K562 (cell line): Measurements from ENCODE around the gene PIGT. TPM values are rescaled to one million over a fixed set of nuclear protein-coding genes. Genes with fewer than 3 reads are reported as not detected.

ENCODE experiments used
- ATAC-seq: fragments of 200-7000 bp; cut with Tn5 transposase; 3 replicates; pipeline ENCODE4 v1.9.1; 2020; ENCODE audit warnings: moderate library complexity
- BruUV-seq: library from RNA; stranded (reverse); fragments of 400-500 nt; replicated peaks from 2 replicates; lab custom pipeline; 2021; lab: Mats Ljungman, UMichigan
- CTCF ChIA-PET: fragments of 300-600 bp; formaldehyde crosslinking; extraction: SDS; loops from one replicate; lab custom pipeline; 2021; ENCODE audit warnings: low intra/inter-chr PET ratio; lab: Yijun Ruan, JAX
- POLR2A ChIA-PET: fragments of 300-600, 350-650 bp; sonication (Branson Sonifier 250); formaldehyde crosslinking; extraction: SDS; loops from one replicate; lab custom pipeline; 2021; ENCODE audit warnings: antibody characterized with exemption, inconsistent platforms; lab: Yijun Ruan, JAX
- DNase-seq, 4 experiments: peaks; one replicate each; pipeline versions ENCODE4 v3.0.0 to v3.0.0-alpha.2; 2011 to 2018; ENCODE audit warnings: low spot score in 3 of 4, mixed read lengths in 3 of 4; ENCODE audit errors: extremely low read depth in 1 of 4
- FAIRE-seq: peaks from 2 replicates; lab custom pipeline; 2011; peaks lifted over from hg19 to GRCh38; lab: Jason Lieb, UNC
- H2AFZ ChIP-seq: 2 replicates; pipeline ENCODE4 v1.6.0; 2011; ENCODE audit warnings: low read depth, low read length, control low read depth, inconsistent platforms
- H3K27ac ChIP-seq: fragments of 200-600 bp; 3 replicates; pipeline ENCODE4 v1.8.0; 2011; ENCODE audit warnings: low read depth, mild to moderate bottlenecking, control low read depth, inconsistent platforms, low read length, moderate library complexity, mixed read lengths; ENCODE audit errors: extremely low read depth
- H3K27me3 ChIP-seq, 2 experiments: fragments of 300-600 bp in 1 of 2; 2 replicates in 1 of 2; 3 replicates in 1 of 2; pipeline versions ENCODE4 v1.6.0 to v1.8.0; 2011; ENCODE audit warnings: inconsistent platforms in 2 of 2, low read length in 2 of 2, mild to moderate bottlenecking in 1 of 2, mixed read lengths in 1 of 2, moderate library complexity in 1 of 2; ENCODE audit not compliant: control insufficient read depth in 2 of 2, insufficient read depth in 2 of 2
- H3K36me3 ChIP-seq: fragments of 300-600 bp; 3 replicates; pipeline ENCODE4 v1.8.0; 2011; ENCODE audit warnings: mild to moderate bottlenecking, low read length, inconsistent platforms; ENCODE audit not compliant: control insufficient read depth, insufficient read depth
- H3K4me1 ChIP-seq, 2 experiments: fragments of 200-600 bp in 1 of 2; replicated peaks in 1 of 2; 2 replicates in 1 of 2; 3 replicates in 1 of 2; pipeline versions ENCODE4 v1.5.1 to v1.8.0; 2011; ENCODE audit warnings: inconsistent platforms in 2 of 2, low read length in 2 of 2, mild to moderate bottlenecking in 1 of 2, mixed read lengths in 1 of 2, moderate library complexity in 1 of 2; ENCODE audit not compliant: control insufficient read depth in 2 of 2, insufficient read depth in 2 of 2
- H3K4me2 ChIP-seq: 2 replicates; pipeline ENCODE4 v1.6.1; 2011; ENCODE audit warnings: low read length, control low read depth, inconsistent platforms, mixed read lengths; ENCODE audit not compliant: insufficient read depth
- H3K4me3 ChIP-seq: fragments of 200-600 bp; sonication (generic), shearing (Covaris generic); 2 replicates; pipeline ENCODE4 v1.5.1; 2016; ENCODE audit warnings: control low read depth, inconsistent platforms
- H3K79me2 ChIP-seq: fragments of 200-600 bp; 3 replicates; pipeline ENCODE4 v1.8.0; 2011; ENCODE audit warnings: low read length, inconsistent platforms; ENCODE audit not compliant: control insufficient read depth, insufficient read depth
- H3K9ac ChIP-seq, 2 experiments: 2 replicates each; pipeline versions ENCODE4 v1.6.0 to v1.6.1; 2011; ENCODE audit warnings: low read depth in 2 of 2, low read length in 2 of 2, control low read depth in 1 of 2, inconsistent platforms in 1 of 2, mild to moderate bottlenecking in 1 of 2, mixed read lengths in 1 of 2; ENCODE audit not compliant: insufficient read depth in 1 of 2
- H3K9me1 ChIP-seq: one replicate; pipeline ENCODE4 v1.6.0; 2011; ENCODE audit warnings: inconsistent platforms, mild to moderate bottlenecking, low read length, moderate library complexity; ENCODE audit not compliant: control insufficient read depth, insufficient read depth
- H3K9me3 ChIP-seq: replicated peaks from 2 replicates; pipeline ENCODE4 v1.5.1; 2011; ENCODE audit warnings: low read depth, low read length, inconsistent platforms; ENCODE audit not compliant: control insufficient read depth, insufficient read depth
- H4K20me1 ChIP-seq: replicated peaks from 2 replicates; pipeline ENCODE4 v1.6.1; 2011; ENCODE audit warnings: low read length, inconsistent platforms, mixed read lengths; ENCODE audit not compliant: control insufficient read depth, insufficient read depth
- CBX5 ChIP-seq: IDR thresholded peaks from 2 replicates; pipeline ENCODE4 v1.6.1; 2014; ENCODE audit warnings: low read depth, borderline replicate concordance
- FOXA3 ChIP-seq, 2 experiments: fragments of 450-650 bp in 1 of 2; sonication (generic) in 1 of 2; formaldehyde crosslinking; IDR thresholded peaks in 1 of 2; conservative IDR thresholded peaks in 1 of 2; 2 replicates each; pipeline versions ENCODE4 v1.4.0 to v1.8.0; 2020 to 2022; ENCODE audit warnings: mild to moderate bottlenecking in 2 of 2, missing genetic modification reagents in 1 of 2
- ILK ChIP-seq: fragments of 450-650 bp; IDR thresholded peaks from 2 replicates; pipeline ENCODE4 v1.6.1; 2016; ENCODE audit warnings: missing genetic modification characterization, low read depth, mild to moderate bottlenecking, missing compliant biosample characterization, moderate library complexity, borderline replicate concordance
- JUND ChIP-seq, 2 experiments: IDR thresholded peaks; 2 replicates in 1 of 2; 3 replicates in 1 of 2; pipeline ENCODE4 v1.6.1; 2011; ENCODE audit warnings: borderline replicate concordance in 2 of 2, low read depth in 2 of 2, low read length in 2 of 2, improper control_type of control experiment in 1 of 2, missing biosample characterization in 1 of 2, missing genetic modification characterization in 1 of 2, missing genetic modification reagents in 1 of 2
- KLF16 ChIP-seq: IDR thresholded peaks from 2 replicates; pipeline ENCODE4 v1.6.1; 2016; ENCODE audit warnings: antibody characterized with exemption
- SMAD3 ChIP-seq: fragments of 450-650 bp; formaldehyde crosslinking; conservative IDR thresholded peaks from 2 replicates; pipeline ENCODE4 v1.4.0; 2020; ENCODE audit warnings: mild to moderate bottlenecking
- SMC3 ChIP-seq: conservative IDR thresholded peaks from 2 replicates; pipeline ENCODE4 v1.6.1; 2011; ENCODE audit warnings: low read depth, low read length, improper control_type of control experiment; ENCODE audit not compliant: insufficient read depth
- ZNF551 ChIP-seq: fragments of 250-450 bp; sonication (Bioruptor Pico); IDR thresholded peaks from 2 replicates; pipeline ENCODE4 v1.5.0; 2021; ENCODE audit warnings: mild to moderate bottlenecking, moderate library complexity
- WGBS: fragments of 100-300 bp; shearing (Covaris generic); methylation state at CpG from one replicate; pipeline ENCODE4 v1.1.6; 2016; ENCODE audit warnings: low coverage, mixed read lengths; ENCODE audit not compliant: insufficient coverage; ENCODE audit errors: missing lambda C conversion rate; 5-methylcytosine and 5-hydroxymethylcytosine counted together
- in situ Hi-C: fragments of 300-500 bp; cut with MboI; formaldehyde crosslinking; loops from 4 replicates; pipeline ENCODE4 v1.15.0; 2018; ENCODE audit warnings: inconsistent platforms, mixed read lengths
- intact Hi-C: fragments of 100-400 bp; cut with micrococcal nuclease; formaldehyde crosslinking; loops from 2 replicates; pipeline ENCODE4 v1.14.2; 2022
- polyA plus RNA-seq, 8 experiments: library from polyadenylated mRNA; depleted of rRNA in 4 of 8; stranded (reverse) in 5 of 8; unstranded in 3 of 8; fragments of >200 nt; fragmentation: Nextera tagmentation in 2 of 8; fragmentation: Illumina TruSeq in 1 of 8; extraction: Ambion mirVana in 2 of 8; extraction: Trizol in 1 of 8; gene quantifications; 2 replicates each; pipeline versions ENCODE4 v1.2.1 to v1.2.3, GENCODE V29; 2011 to 2014; ENCODE audit warnings: inconsistent platforms in 1 of 8, missing spikeins in 1 of 8
- total RNA-seq, 7 experiments: library from RNA; depleted of rRNA in 6 of 7; stranded (reverse); fragments of >200 nt in 6 of 7; fragmentation: Illumina TruSeq in 2 of 7; extraction: Trizol in 2 of 7; gene quantifications; 2 replicates each; pipeline versions ENCODE4 v1.2.1 to v1.2.3, GENCODE V29; 2011 to 2021; ENCODE audit warnings: low replicate concordance in 1 of 7
- TF ChIP-seq, protein P1 (sequence below), 2 experiments: fragments of 450-650 bp; IDR thresholded peaks; 2 replicates each; pipeline ENCODE4 v1.6.1; 2016; ENCODE audit warnings: mild to moderate bottlenecking in 2 of 2, borderline replicate concordance in 1 of 2, low read depth in 1 of 2, moderate library complexity in 1 of 2
- TF ChIP-seq, protein P2 (sequence below): fragments of 250-450 bp; sonication (Bioruptor Pico); IDR thresholded peaks from 2 replicates; pipeline ENCODE4 v1.5.0; 2021; ENCODE audit warnings: mild to moderate bottlenecking, moderate library complexity

Gene PIGT
- total and polyA plus RNA-seq, 9 of the 15 experiments (the other 6 are each of a cell fraction or from before 2014, with no cell fraction given): 14.6 to 108 (median 46.9) TPM

GRCh38 chr20:45402946-45403345, 13.0 kb upstream of the PIGT start:
- H2AFZ ChIP-seq: no peak overlapping the region
- no TSS peak for BruUV-seq
- in situ Hi-C loops (no loop called here), intact Hi-C loops (no loop called here)
- no peak overlapping the region for H3K4me3 ChIP-seq
- 64% methylated on average over 1 of the region's 1 CpG for WGBS
- no peaks in the 10 kb centered on the region for H3K9me1 ChIP-seq
- no peak overlapping the region for H3K9ac ChIP-seq
- H3K9me3 ChIP-seq: peaks cover 10% of the 10 kb centered on the region
- ATAC-seq: no peak
- H4K20me1 ChIP-seq: no peaks in the 10 kb centered on the region
- no peak overlapping the region for H3K27ac ChIP-seq
- peaks cover 17% of the 10 kb centered on the region; the same call in 2 of the 3 replicates for H3K79me2 ChIP-seq
- DNase-seq: no peak
- H3K27me3 ChIP-seq: no peaks in the 10 kb centered on the region; a peak in 1 of 5 replicates
- FAIRE-seq: no peak
- CTCF ChIA-PET: interaction anchor here (0.8 kb wide), 1 partner anchor 54 kb away, joined by 3 read pairs; no protein-coding TSS in a partner anchor
- POLR2A ChIA-PET: interaction anchor here (1.1 kb wide), 1 partner anchor 32 kb away, joined by 6 read pairs; no protein-coding TSS in a partner anchor
- no peak overlapping the region for H3K4me2 ChIP-seq
- H3K36me3 ChIP-seq: no peaks in the 10 kb centered on the region
- peaks cover 10 to 21% of the 10 kb centered on the region in 2 experiments; a peak in 3 of 5 replicates for H3K4me1 ChIP-seq
- TF ChIP-seq, protein P1, sequence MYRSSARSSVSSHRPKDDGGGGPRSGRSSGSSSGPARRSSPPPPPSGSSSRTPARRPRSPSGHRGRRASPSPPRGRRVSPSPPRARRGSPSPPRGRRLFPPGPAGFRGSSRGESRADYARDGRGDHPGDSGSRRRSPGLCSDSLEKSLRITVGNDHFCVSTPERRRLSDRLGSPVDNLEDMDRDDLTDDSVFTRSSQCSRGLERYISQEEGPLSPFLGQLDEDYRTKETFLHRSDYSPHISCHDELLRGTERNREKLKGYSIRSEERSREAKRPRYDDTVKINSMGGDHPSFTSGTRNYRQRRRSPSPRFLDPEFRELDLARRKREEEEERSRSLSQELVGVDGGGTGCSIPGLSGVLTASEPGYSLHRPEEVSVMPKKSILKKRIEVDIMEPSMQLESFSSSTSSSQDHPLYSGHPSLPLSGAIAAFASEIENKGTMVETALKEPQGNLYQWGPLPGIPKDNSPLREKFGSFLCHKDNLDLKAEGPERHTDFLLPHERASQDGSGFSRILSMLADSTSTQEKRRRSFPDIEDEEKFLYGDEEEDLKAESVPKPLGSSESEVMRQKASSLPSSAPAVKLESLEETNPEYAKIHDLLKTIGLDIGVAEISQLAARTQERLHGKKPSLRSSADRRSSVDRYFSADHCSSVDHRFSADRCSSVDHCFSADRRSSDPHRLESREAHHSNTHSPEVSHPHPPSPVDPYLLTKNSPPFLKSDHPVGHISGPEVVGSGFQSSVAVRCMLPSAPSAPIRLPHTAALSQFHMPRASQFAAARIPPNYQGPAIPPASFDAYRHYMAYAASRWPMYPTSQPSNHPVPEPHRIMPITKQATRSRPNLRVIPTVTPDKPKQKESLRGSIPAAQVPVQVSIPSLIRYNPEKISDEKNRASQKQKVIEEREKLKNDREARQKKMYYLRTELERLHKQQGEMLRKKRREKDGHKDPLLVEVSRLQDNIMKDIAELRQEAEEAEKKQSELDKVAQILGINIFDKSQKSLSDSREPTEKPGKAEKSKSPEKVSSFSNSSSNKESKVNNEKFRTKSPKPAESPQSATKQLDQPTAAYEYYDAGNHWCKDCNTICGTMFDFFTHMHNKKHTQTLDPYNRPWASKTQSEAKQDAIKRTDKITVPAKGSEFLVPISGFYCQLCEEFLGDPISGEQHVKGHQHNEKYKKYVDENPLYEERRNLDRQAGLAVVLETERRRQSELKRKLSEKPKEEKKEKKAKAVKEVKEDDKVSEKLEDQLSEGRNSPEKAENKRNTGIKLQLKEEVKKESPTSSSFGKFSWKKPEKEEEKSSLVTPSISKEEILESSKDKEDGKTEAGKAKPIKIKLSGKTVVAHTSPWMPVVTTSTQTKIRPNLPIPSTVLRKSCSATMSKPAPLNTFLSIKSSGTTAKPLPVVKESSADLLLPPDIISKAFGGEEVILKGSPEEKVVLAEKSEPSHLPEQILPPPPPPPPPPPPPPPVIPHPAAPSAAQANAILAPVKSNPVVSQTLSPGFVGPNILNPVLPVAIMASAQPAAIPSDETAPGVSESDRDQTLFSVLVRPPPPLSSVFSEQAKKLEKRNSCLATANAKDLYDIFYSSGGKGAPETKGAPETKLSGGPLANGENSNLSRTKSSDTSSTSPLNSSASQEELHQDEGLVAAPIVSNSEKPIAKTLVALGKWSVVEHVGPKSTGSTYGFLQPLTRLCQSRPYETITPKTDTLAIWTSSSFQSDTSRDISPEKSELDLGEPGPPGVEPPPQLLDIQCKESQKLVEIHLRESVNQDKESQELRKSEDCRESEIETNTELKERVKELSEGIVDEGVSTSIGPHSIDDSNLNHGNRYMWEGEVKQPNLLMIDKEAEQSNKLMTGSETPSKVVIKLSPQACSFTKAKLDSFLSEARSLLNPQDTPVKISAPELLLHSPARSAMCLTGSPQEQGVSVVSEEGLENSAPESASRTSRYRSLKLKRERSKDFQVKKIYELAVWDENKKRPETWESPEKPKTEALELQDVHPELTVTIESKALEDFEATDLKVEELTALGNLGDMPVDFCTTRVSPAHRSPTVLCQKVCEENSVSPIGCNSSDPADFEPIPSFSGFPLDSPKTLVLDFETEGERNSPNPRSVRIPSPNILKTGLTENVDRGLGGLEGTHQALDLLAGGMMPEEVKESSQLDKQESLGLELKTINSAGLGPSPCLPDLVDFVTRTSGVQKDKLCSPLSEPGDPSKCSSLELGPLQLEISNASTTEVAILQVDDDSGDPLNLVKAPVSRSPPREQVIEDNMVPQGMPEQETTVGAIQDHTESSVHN (IDR thresholded peaks at IDR 0.05; ENCODE audit: borderline replicate concordance in 1 of 2, low read depth in 1 of 2): no peak
- no peak for TF ChIP-seq KLF16
- TF ChIP-seq ZNF551 (CRISPR knock-in tag): no peak
- no peak for TF ChIP-seq SMAD3 (CRISPR knock-in tag)
- TF ChIP-seq, protein P2, sequence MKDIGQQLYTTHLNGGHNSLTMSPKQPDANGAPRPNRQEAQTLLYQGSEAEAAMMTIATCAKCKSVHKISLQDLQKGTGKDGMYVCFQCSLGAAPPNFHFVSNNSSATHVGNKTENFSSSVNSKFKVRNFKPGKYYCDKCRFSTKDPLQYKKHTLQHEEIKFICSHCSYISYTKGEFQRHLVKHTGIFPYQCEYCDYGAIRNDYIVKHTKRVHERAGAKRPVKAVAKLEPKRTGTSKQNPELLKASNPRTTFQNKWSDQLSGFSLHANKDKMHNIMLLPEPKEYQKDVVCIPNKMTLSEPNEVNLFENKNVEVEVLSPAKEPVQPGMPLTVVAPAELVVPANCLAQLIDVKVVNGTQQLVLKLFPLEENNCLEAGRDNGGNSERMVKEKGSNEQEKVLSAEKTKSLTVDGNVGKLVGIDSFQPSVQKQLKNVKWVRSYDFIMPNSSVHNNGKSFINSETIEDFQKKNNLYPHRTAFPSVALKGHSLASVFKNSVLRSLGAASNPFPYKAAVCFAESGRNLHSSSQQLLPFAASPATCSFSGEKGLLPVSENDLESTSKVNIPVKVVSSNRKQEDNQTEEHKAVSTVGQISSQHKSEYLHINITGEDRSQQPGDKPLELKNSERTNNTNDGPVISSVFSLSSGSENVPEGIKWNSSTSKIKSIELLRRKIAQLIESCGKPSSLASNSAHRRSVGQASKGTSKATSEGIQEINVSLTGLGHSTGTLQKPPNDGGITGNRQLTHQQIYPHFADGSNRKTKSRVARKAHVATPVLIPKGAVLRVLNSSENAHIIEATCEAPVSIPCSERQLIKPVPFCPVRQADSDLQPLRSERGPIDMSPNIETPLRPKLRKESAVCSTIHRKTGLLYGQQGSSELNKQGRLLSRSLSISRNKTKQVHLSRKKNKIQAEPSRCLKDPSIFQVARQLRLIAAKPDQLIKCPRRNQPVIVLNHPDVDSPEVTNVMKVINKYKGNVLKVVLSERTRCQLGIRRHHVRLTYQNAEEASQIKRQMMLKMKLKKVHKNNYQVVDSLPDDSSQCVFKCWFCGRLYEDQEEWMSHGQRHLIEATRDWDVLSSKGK (CRISPR knock-in tag): no peak
- no peak for TF ChIP-seq ILK
- no peak for TF ChIP-seq CBX5
- no peak for TF ChIP-seq JUND (IDR thresholded peaks at IDR 0.05; ENCODE audit: borderline replicate concordance, low read depth, low read length)
- TF ChIP-seq JUND (tag; IDR thresholded peaks at IDR 0.05; ENCODE audit: borderline replicate concordance, low read depth, low read length): no peak
- TF ChIP-seq SMC3: no peak
- no peak for TF ChIP-seq FOXA3 (CRISPR knock-in tag; conservative IDR thresholded peaks at IDR 0.05 in 1 of 2, IDR thresholded peaks at IDR 0.05 in 1 of 2)
